Skeletal muscle satellite cell (primary cell): ENCODE data around the gene ARRDC1.
"Not testable (repeated sequence)": the region's sequence is repeated elsewhere in the genome, so short reads cannot be mapped to it uniquely, and the experiment has no call there.

Source experiments
- H3K27me3 ChIP-seq: 2 replicates; pipeline ENCODE4 v1.7.0; 2013; ENCODE audit warnings: low read length; ENCODE audit not compliant: control insufficient read depth, insufficient read depth
- H3K36me3 ChIP-seq: 2 replicates; pipeline ENCODE4 v1.7.0; 2013; ENCODE audit warnings: mild to moderate bottlenecking, control low read depth, low read length; ENCODE audit not compliant: insufficient read depth
- H3K4me1 ChIP-seq: 2 replicates; pipeline ENCODE4 v1.7.0; 2013; ENCODE audit warnings: low read length; ENCODE audit not compliant: control insufficient read depth, insufficient read depth
- H3K4me2 ChIP-seq: 2 replicates; pipeline ENCODE4 v1.7.0; 2013; ENCODE audit warnings: mild to moderate bottlenecking, low read length
- H3K4me3 ChIP-seq: 2 replicates; pipeline ENCODE4 v1.7.0; 2013; ENCODE audit warnings: low read length
- H3K9ac ChIP-seq: 2 replicates; pipeline ENCODE4 v1.7.0; 2013; ENCODE audit warnings: mild to moderate bottlenecking, low read depth, low read length, moderate library complexity
- H3K9me3 ChIP-seq: replicated peaks from 2 replicates; pipeline ENCODE4 v1.7.0; 2013; ENCODE audit warnings: mild to moderate bottlenecking, control low read depth, low read length

The ARRDC1 gene

GRCh38 chr9:137589441-137590122 lies 15.9 kb upstream of the ARRDC1 start:
- H3K9ac ChIP-seq, result peak overlapping the region; percentile 77
- peaks cover 37% of the 10 kb centered on the region for H3K36me3 ChIP-seq
- no peaks in the 10 kb centered on the region for H3K9me3 ChIP-seq
- peaks cover 9% of the 10 kb centered on the region for H3K4me1 ChIP-seq
- peak overlapping the region; percentile 91 for H3K4me3 ChIP-seq
- H3K4me2 ChIP-seq, result peak overlapping the region; percentile 83
- H3K27me3 ChIP-seq, result no peaks in the 10 kb centered on the region

GRCh38 chr9:137590123-137590468 lies 15.4 kb upstream of the ARRDC1 start:
- no peaks in the 10 kb centered on the region for H3K9me3 ChIP-seq
- H3K4me1 ChIP-seq, result peaks cover 9% of the 10 kb centered on the region
- no peaks in the 10 kb centered on the region for H3K27me3 ChIP-seq
- H3K4me2 ChIP-seq, result peak overlapping the region; percentile 83
- peaks cover 34% of the 10 kb centered on the region for H3K36me3 ChIP-seq
- peak overlapping the region; percentile 77 for H3K9ac ChIP-seq
- H3K4me3 ChIP-seq, result peak overlapping the region; percentile 91

- H3K9me3 ChIP-seq, result no peaks in the 10 kb centered on the region
- peak within 1 kb of the TSS; percentile 85 for H3K9ac ChIP-seq
- peaks cover 30% of the 10 kb centered on the region for H3K36me3 ChIP-seq
- peak within 1 kb of the TSS; percentile 87 for H3K4me2 ChIP-seq
- H3K4me3 ChIP-seq, result peak within 1 kb of the TSS; percentile 99
- peaks cover 9% of the 10 kb centered on the region for H3K4me1 ChIP-seq
- no peaks in the 10 kb centered on the region for H3K27me3 ChIP-seq
Observed at GRCh38 chr9:137590469-137591383, 14.8 kb upstream of the ARRDC1 start, which contains the start of gene ZMYND19. Gene ZMYND19 (minus strand): TSS chr9:137590512. CDS start chr9:137590263, 249 bp downstream.

GRCh38 chr9:137592767-137593166 lies 12.7 kb upstream of the ARRDC1 start:
- no peak overlapping the region for H3K4me2 ChIP-seq
- no peak overlapping the region for H3K4me3 ChIP-seq
- no peaks in the 10 kb centered on the region for H3K27me3 ChIP-seq
- H3K9ac ChIP-seq, result no peak overlapping the region
- no peaks in the 10 kb centered on the region for H3K9me3 ChIP-seq
- H3K36me3 ChIP-seq, result peaks cover 10% of the 10 kb centered on the region
- H3K4me1 ChIP-seq, result peaks cover 9% of the 10 kb centered on the region

- Histone ChIP-seq H3K4me2 (no peak overlapping the region), H3K36me3 (peaks cover 6% of the 10 kb centered on the region), H3K9ac (no peak overlapping the region), H3K27me3 (no peaks in the 10 kb centered on the region), H3K9me3 (no peaks in the 10 kb centered on the region), H3K4me1 (peaks cover 9% of the 10 kb centered on the region), H3K4me3 (no peak overlapping the region)
Observed at GRCh38 chr9:137593176-137593575, 12.3 kb upstream of the ARRDC1 start.

GRCh38 chr9:137596577-137596976 lies 8.9 kb upstream of the ARRDC1 start:
- H3K9ac ChIP-seq, H3K4me2 ChIP-seq, H3K9me3 ChIP-seq, H3K27me3 ChIP-seq, H3K4me1 ChIP-seq, H3K4me3 ChIP-seq, H3K36me3 ChIP-seq: not testable (repeated sequence)

- Histone ChIP-seq H3K9ac (no peak overlapping the region), H3K36me3 (no peaks in the 10 kb centered on the region), H3K9me3 (no peaks in the 10 kb centered on the region), H3K4me2 (no peak overlapping the region), H3K27me3 (peaks cover 9% of the 10 kb centered on the region), H3K4me3 (no peak overlapping the region), H3K4me1 (no peaks in the 10 kb centered on the region)
Observed at GRCh38 chr9:137598943-137599342, 6.5 kb upstream of the ARRDC1 start.

- H3K4me3 ChIP-seq, result no peak overlapping the region
- H3K4me1 ChIP-seq, result peaks cover 15% of the 10 kb centered on the region
- no peaks in the 10 kb centered on the region for H3K36me3 ChIP-seq
- H3K9me3 ChIP-seq, result no peaks in the 10 kb centered on the region
- peaks cover 9% of the 10 kb centered on the region for H3K27me3 ChIP-seq
- no peak overlapping the region for H3K4me2 ChIP-seq
- H3K9ac ChIP-seq, result no peak overlapping the region
Observed at GRCh38 chr9:137602661-137603060, 2.8 kb upstream of the ARRDC1 start.

GRCh38 chr9:137603879-137604278 lies 1.6 kb upstream of the ARRDC1 start:
- no peaks in the 10 kb centered on the region for H3K9me3 ChIP-seq
- no peaks in the 10 kb centered on the region for H3K36me3 ChIP-seq
- H3K4me2 ChIP-seq, result no peak overlapping the region
- no peak overlapping the region for H3K9ac ChIP-seq
- H3K4me3 ChIP-seq, result no peak overlapping the region
- peaks cover 15% of the 10 kb centered on the region for H3K4me1 ChIP-seq
- peaks cover 9% of the 10 kb centered on the region for H3K27me3 ChIP-seq

GRCh38 chr9:137604345-137605086 lies 970 bp upstream of the ARRDC1 start:
- Histone ChIP-seq H3K9me3 (no peaks in the 10 kb centered on the region), H3K4me3 (peak overlapping the region; percentile 65), H3K36me3 (no peaks in the 10 kb centered on the region), H3K27me3 (peaks cover 9% of the 10 kb centered on the region), H3K9ac (no peak overlapping the region), H3K4me2 (peak overlapping the region; percentile 72), H3K4me1 (peaks cover 15% of the 10 kb centered on the region)

GRCh38 chr9:137606005-137606621 lies 627 bp downstream of the ARRDC1 start:
- H3K4me1 ChIP-seq, result peaks cover 15% of the 10 kb centered on the region
- peak overlapping the region; percentile 99 for H3K4me2 ChIP-seq
- peak overlapping the region; percentile 93 for H3K4me3 ChIP-seq
- peaks cover 9% of the 10 kb centered on the region for H3K27me3 ChIP-seq
- H3K36me3 ChIP-seq, result no peaks in the 10 kb centered on the region
- H3K9me3 ChIP-seq, result no peaks in the 10 kb centered on the region
- peak overlapping the region; percentile 84 for H3K9ac ChIP-seq
